MM.1S (cell line): Measurements from ENCODE around the gene MRPL27.

Experiments used
- DNase-seq: peaks from one replicate; pipeline ENCODE4 v3.0.0-alpha.2; 2015
- H2AFZ ChIP-seq: fragments of 300-600 bp; sonication (generic); 2 replicates; pipeline ENCODE4 v1.6.0; 2016; ENCODE audit warnings: antibody characterized with exemption, low read length
- H3F3A ChIP-seq: fragments of 300-600 bp; sonication (generic); 2 replicates; pipeline ENCODE4 v1.6.1; 2016; ENCODE audit warnings: mild to moderate bottlenecking, antibody characterized with exemption, low read length, moderate library complexity, mixed read lengths; ENCODE audit not compliant: insufficient read depth
- H3K27ac ChIP-seq: fragments of 300-600 bp; sonication (generic); 2 replicates; pipeline ENCODE4 v1.5.1; 2016; ENCODE audit warnings: mild to moderate bottlenecking, low read length
- H3K27me3 ChIP-seq: fragments of 300-600 bp; sonication (generic); replicated peaks from 2 replicates; pipeline ENCODE4 v1.6.0; 2016; ENCODE audit warnings: low read length; ENCODE audit not compliant: insufficient read depth
- H3K36me3 ChIP-seq: fragments of 300-600 bp; sonication (generic); replicated peaks from 2 replicates; pipeline ENCODE4 v1.6.1; 2016; ENCODE audit warnings: mild to moderate bottlenecking, low read length, mixed read lengths; ENCODE audit not compliant: insufficient read depth
- H3K4me1 ChIP-seq: fragments of 300-600 bp; sonication (generic); 2 replicates; pipeline ENCODE4 v1.6.1; 2016; ENCODE audit warnings: low read length, mixed read lengths
- H3K4me2 ChIP-seq: fragments of 300-600 bp; sonication (generic); 2 replicates; pipeline ENCODE4 v1.6.0; 2016; ENCODE audit warnings: low read depth, low read length
- H3K4me3 ChIP-seq: fragments of 300-600 bp; sonication (generic); 2 replicates; pipeline ENCODE4 v1.5.1; 2016; ENCODE audit warnings: low read length, mixed read lengths
- H3K79me2 ChIP-seq: fragments of 300-600 bp; sonication (generic); 2 replicates; pipeline ENCODE4 v1.6.1; 2016; ENCODE audit warnings: mixed run types, low read length, mixed read lengths
- H3K9ac ChIP-seq: fragments of 300-600 bp; sonication (generic); 2 replicates; pipeline ENCODE4 v1.6.1; 2016; ENCODE audit warnings: low read length, mixed read lengths
- H3K9me2 ChIP-seq: fragments of 300-600 bp; sonication (generic); replicated peaks from 2 replicates; pipeline ENCODE4 v1.6.1; 2016; ENCODE audit warnings: mild to moderate bottlenecking, low read length, mixed read lengths; ENCODE audit not compliant: insufficient read depth
- H3K9me3 ChIP-seq: fragments of 300-600 bp; sonication (generic); replicated peaks from 2 replicates; pipeline ENCODE4 v1.6.1; 2016; ENCODE audit warnings: mild to moderate bottlenecking, low read length, mixed read lengths; ENCODE audit not compliant: insufficient read depth
- H4K20me1 ChIP-seq: fragments of 300-600 bp; sonication (generic); 2 replicates; pipeline ENCODE4 v1.6.1; 2016; ENCODE audit warnings: mild to moderate bottlenecking, low read length, moderate library complexity, mixed read lengths; ENCODE audit not compliant: insufficient read depth
- CTCF ChIP-seq: fragments of 300-600 bp; sonication (generic); IDR thresholded peaks from 2 replicates; pipeline ENCODE4 v1.5.1; 2016; ENCODE audit warnings: antibody characterized with exemption, low read length, mixed read lengths
- EZH2 ChIP-seq: fragments of 300-600 bp; sonication (generic); optimal IDR thresholded peaks from 2 replicates; pipeline ENCODE3; 2017; ENCODE audit warnings: low read depth, mild to moderate bottlenecking, antibody characterized with exemption, low read length, mixed read lengths
- EZH2phosphoT487 ChIP-seq: fragments of 300-600 bp; sonication (generic); IDR thresholded peaks from 2 replicates; pipeline ENCODE4 v1.6.1; 2018; ENCODE audit warnings: antibody characterized with exemption, low read length

MRPL27 gene

GRCh38 chr17:50361561-50362480 is 11.2 kb downstream of the MRPL27 start:
- Histone ChIP-seq H3K9me2 (no peaks in the 10 kb centered on the region), H3K27ac (no peak overlapping the region), H3K27me3 (no peaks in the 10 kb centered on the region), H3K79me2 (no peaks in the 10 kb centered on the region), H3K36me3 (no peaks in the 10 kb centered on the region), H3F3A (no peaks in the 10 kb centered on the region), H3K4me1 (no peaks in the 10 kb centered on the region), H3K4me3 (no peak overlapping the region), H3K4me2 (no peak overlapping the region), H3K9ac (no peak overlapping the region), H3K9me3 (no peaks in the 10 kb centered on the region), H2AFZ (no peak overlapping the region), H4K20me1 (no peaks in the 10 kb centered on the region)
- DNase-seq = peak; percentile 64
- TF ChIP-seq EZH2 (no peak), CTCF (peak; percentile 81), EZH2phosphoT487 (no peak)

GRCh38 chr17:50360486-50361115 is 12.4 kb downstream of the MRPL27 start:
- H3K36me3 ChIP-seq = no peaks in the 10 kb centered on the region
- H2AFZ ChIP-seq = no peak overlapping the region
- no peaks in the 10 kb centered on the region for H3K9me2 ChIP-seq
- no peaks in the 10 kb centered on the region for H4K20me1 ChIP-seq
- no peaks in the 10 kb centered on the region for H3K4me1 ChIP-seq
- H3K79me2 ChIP-seq = no peaks in the 10 kb centered on the region
- TF ChIP-seq EZH2 = no peak
- no peak overlapping the region for H3K4me3 ChIP-seq
- no peak overlapping the region for H3K4me2 ChIP-seq
- DNase-seq = no peak
- H3K9me3 ChIP-seq = no peaks in the 10 kb centered on the region
- no peak overlapping the region for H3K9ac ChIP-seq
- no peak overlapping the region for H3K27ac ChIP-seq
- no peaks in the 10 kb centered on the region for H3F3A ChIP-seq
- H3K27me3 ChIP-seq = no peaks in the 10 kb centered on the region

- Histone ChIP-seq H3K27ac (no peak overlapping the region), H3K36me3 (no peaks in the 10 kb centered on the region), H3K4me2 (no peak overlapping the region), H3K27me3 (no peaks in the 10 kb centered on the region), H3K9ac (no peak overlapping the region), H3F3A (no peaks in the 10 kb centered on the region), H2AFZ (no peak overlapping the region), H3K4me3 (no peak overlapping the region), H3K9me3 (no peaks in the 10 kb centered on the region), H3K4me1 (no peaks in the 10 kb centered on the region), H3K79me2 (no peaks in the 10 kb centered on the region), H3K9me2 (no peaks in the 10 kb centered on the region), H4K20me1 (no peaks in the 10 kb centered on the region)
- TF ChIP-seq EZH2phosphoT487 (no peak), CTCF (no peak), EZH2 (no peak)
- no peak for DNase-seq
Observed at GRCh38 chr17:50359998-50360461, 13.0 kb downstream of the MRPL27 start.
